Measurements from ENCODE around the gene LCAT.

DNA sequence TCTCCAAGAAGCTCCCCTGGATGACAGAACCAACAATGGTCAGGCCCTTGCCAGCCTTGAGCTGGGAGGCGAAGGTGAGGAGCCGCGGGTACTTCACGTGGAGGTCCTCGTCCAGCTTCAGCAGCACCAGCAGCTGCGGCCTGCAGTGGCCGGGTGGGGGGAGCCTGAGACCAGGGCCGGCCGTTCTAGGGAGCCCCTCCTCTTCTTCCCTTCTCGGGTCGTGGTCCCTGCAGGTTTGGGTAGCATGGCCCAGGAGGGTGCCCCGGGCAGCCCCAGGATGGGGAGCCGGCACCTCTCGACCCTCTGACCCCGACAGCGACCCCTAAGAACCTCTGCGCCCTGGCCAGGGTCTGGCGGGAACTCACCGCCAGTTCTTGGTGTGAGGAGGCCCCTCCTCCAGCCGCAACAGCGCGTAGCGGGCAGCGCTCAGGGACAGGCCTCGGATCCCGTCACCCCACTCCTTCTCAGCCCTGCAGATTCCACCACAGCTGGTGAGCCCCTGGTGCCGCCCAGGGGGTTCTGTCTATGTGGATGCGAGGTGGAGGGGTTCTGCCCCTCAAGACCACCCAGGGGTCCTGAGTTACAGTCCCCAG is 3.1 kb upstream of the LCAT start:
- TF ChIP-seq POLR2A (IDR thresholded peaks at IDR 0.05): no peak
- TF ChIP-seq, protein P1, sequence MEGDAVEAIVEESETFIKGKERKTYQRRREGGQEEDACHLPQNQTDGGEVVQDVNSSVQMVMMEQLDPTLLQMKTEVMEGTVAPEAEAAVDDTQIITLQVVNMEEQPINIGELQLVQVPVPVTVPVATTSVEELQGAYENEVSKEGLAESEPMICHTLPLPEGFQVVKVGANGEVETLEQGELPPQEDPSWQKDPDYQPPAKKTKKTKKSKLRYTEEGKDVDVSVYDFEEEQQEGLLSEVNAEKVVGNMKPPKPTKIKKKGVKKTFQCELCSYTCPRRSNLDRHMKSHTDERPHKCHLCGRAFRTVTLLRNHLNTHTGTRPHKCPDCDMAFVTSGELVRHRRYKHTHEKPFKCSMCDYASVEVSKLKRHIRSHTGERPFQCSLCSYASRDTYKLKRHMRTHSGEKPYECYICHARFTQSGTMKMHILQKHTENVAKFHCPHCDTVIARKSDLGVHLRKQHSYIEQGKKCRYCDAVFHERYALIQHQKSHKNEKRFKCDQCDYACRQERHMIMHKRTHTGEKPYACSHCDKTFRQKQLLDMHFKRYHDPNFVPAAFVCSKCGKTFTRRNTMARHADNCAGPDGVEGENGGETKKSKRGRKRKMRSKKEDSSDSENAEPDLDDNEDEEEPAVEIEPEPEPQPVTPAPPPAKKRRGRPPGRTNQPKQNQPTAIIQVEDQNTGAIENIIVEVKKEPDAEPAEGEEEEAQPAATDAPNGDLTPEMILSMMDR (IDR thresholded peaks at IDR 0.05): no peak

Data from Peyer's patch (tissue), 4 donors.